T-helper 1 cell treated with Interleukin-12 subunit alpha and Interleukin-12 subunit beta and Interleukin-4 antibody, amounts not matched to agents 30 μg/mL and 1 μg/mL, for 36 hours (primary cell): ENCODE measurements around the gene CHRM4.
A peak's percentile ranks its signal among the peaks of the same experiment; 100 is the strongest.

Source experiments
- H3K27ac Mint-ChIP-seq: one replicate; pipeline ENCODE4 v1.8.0; 2021; ENCODE audit warnings: mild to moderate bottlenecking, mixed read lengths
- H3K27me3 Mint-ChIP-seq: one replicate; pipeline ENCODE4 v1.8.0; 2021; ENCODE audit warnings: low read depth, mixed read lengths
- H3K36me3 Mint-ChIP-seq: one replicate; pipeline ENCODE4 v1.8.0; 2021; ENCODE audit warnings: low read depth, mixed read lengths
- H3K4me1 Mint-ChIP-seq: one replicate; pipeline ENCODE4 v1.8.0; 2021; ENCODE audit warnings: low read depth, mixed read lengths
- H3K4me3 Mint-ChIP-seq: one replicate; pipeline ENCODE4 v1.8.0; 2021; ENCODE audit warnings: mild to moderate bottlenecking, moderate library complexity, mixed read lengths
- H3K9me3 Mint-ChIP-seq: one replicate; pipeline ENCODE4 v1.8.0; 2021; ENCODE audit warnings: mixed read lengths

CHRM4 gene

DNA sequence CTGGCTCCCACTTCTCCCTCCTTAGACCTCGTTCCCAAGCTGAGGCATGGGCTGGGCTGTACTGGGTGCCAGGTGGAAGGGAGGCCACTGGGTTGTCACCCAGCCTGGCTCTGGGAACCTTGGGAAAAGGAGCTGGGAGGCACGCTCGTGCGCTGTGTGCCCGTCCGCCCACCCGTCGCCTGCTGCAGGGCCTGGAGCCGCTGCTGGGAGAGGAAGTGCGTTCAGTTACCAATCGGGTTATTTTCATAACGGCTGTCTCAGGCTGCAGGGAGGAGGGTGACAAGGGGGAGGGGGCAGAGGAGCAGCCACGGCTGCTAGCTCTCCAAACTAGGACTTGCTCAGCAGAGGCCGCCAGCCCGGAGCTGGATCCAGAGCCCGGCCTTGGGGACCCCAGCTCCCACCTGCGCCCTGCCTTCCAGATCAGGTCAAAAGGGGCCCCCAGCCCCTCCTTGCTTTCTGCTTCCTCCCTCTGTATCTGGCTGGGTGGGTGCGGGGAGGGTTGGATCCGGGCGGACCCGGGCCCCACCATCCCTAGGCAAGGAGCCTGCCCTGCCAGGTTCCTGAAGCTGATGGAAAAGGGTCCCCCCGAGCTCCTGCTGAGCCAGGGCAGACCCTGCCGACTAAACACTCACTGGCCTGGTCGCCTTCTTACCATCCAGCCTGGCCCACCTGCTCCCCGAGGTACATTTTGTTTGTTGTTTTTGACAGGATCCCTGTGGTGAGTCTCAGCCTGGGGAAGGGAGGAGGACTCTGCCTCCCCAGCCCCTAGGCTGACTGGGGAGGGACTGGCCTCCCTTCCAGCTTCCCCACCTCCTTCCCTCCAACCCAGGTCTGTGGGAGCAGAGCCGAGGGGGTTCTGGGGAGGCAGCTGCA is 30.1 kb downstream of the CHRM4 start:
- Mint-ChIP-seq H3K27me3 (no peaks in the 10 kb centered on the region), H3K4me3 (peak overlapping the region; percentile 66), H3K27ac (peak overlapping the region; percentile 89), H3K9me3 (no peaks in the 10 kb centered on the region), H3K36me3 (peaks cover 7% of the 10 kb centered on the region), H3K4me1 (peaks cover 32% of the 10 kb centered on the region)

DNA sequence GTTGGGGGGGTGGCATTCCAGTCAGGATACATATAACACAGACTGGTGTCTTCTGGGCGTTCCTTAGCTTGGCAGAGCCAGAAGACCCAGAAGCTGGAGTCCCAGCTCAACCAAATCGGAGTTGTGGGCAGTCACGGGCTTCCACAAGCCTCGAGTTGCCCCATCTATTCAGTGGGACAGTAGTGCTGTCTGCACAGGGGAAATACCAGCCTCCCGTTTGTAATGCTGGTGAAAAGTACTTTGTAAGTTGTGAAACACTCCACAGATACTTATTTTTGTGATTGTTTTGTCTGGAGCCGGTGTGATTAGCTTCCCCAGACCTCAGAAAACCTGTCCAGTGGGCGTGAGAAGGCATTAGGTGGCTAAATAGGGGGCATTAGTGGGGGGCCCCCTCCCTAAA is 30.7 kb downstream of the CHRM4 start:
- H3K36me3 Mint-ChIP-seq: peaks cover 9% of the 10 kb centered on the region
- no peaks in the 10 kb centered on the region for H3K9me3 Mint-ChIP-seq
- H3K27me3 Mint-ChIP-seq: no peaks in the 10 kb centered on the region
- peak overlapping the region; percentile 66 for H3K4me3 Mint-ChIP-seq
- peaks cover 35% of the 10 kb centered on the region for H3K4me1 Mint-ChIP-seq
- H3K27ac Mint-ChIP-seq: peak overlapping the region; percentile 89

DNA sequence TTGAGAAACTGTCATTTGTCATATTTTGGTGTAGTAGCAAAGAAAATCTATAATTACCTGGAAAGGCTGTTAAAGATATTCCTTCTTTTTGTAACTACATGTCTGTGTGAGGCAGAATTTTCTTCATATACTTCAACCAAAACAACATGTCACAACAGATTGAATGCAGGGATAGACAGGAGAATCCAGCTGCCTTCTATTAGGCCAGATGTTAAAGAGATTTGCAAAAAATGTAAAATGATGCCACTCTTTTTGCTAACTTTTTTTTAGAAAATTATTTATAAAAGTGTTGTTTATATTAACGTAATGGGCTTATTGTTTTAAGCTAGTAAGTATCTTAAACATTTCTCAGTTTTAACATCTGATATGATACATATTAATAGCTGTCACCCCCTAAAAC is 31.6 kb downstream of the CHRM4 start:
- Mint-ChIP-seq H3K4me1 (peaks cover 35% of the 10 kb centered on the region), H3K36me3 (peaks cover 9% of the 10 kb centered on the region), H3K4me3 (peak overlapping the region; percentile 28), H3K9me3 (no peaks in the 10 kb centered on the region), H3K27ac (no peak overlapping the region), H3K27me3 (no peaks in the 10 kb centered on the region)

DNA sequence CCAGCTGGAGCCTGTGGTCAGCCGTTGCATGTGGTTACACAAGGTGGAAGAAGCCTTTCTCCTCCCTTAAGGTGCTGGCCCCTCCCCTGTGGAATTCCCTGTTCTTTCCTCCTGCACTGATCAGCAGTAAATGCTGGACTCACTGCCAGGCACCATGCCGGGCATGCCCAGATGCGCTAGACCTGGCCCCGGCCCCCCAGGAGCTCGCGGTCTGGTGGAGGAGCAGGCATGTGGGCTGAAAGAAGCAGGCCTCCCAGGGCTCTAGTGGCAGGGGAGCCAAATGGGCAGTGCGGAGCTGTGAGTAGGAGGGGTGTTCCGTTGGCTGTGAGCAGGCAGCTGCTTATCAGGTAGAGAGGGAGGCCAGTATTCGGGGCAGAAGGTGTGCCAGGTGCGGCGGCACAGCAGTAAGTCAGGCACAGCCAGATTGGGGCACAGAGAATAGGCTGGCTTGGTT is 34.1 kb downstream of the CHRM4 start:
- Mint-ChIP-seq H3K4me3 (no peak overlapping the region), H3K4me1 (peaks cover 45% of the 10 kb centered on the region), H3K9me3 (no peaks in the 10 kb centered on the region), H3K27me3 (no peaks in the 10 kb centered on the region), H3K36me3 (peaks cover 10% of the 10 kb centered on the region), H3K27ac (no peak overlapping the region)

DNA sequence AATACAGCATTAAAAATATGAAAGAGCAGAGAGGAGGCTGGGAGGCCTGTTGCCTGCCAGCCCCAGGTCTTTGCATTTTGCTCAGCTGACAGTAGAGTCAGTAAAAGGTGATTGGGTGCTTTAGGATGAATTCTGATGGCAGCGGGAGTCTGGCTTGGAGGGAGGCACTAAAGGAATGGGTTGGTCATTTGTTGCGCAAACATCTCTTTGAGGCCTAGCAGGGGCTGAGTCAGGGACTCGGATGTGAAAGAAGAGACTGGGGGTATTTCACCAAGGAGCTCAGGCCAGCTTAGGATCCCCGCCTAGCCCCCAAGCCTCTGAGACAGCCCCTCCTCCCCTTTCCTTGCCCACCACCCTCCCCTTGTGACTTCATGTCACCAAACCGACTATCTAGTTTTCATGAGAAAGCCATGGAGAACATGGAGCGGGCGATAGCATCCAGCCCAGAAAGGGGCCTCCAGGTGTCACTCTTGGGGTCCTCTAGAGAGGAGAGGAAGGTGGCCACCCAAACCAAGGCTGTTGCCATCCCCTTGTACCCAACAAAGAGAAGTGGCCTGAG is 34.6 kb downstream of the CHRM4 start:
- no peak overlapping the region for H3K27ac Mint-ChIP-seq
- H3K4me1 Mint-ChIP-seq: peaks cover 44% of the 10 kb centered on the region
- no peak overlapping the region for H3K4me3 Mint-ChIP-seq

DNA sequence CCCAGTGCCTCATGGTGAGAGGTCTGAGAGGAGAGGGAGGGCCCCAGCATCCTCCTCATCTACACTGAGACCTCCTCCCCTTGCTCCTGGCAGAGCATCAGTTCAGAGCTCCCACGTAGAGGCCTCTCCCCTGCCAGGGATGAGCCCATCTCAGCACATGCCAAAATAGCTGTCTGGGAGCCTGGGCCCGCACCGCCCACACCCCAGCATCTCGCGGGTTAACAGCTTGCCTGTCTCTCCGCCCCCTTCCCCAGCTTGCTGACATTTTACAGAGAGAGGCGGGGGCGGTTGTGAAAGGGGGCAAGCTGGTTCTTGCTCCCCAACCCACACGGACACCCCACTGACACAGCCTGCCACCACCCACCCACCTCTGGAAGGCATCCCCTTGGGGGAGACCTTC is 37.9 kb downstream of the CHRM4 start:
- Mint-ChIP-seq H3K27ac (no peak overlapping the region), H3K4me3 (peak overlapping the region; percentile 81)

More for the DNA sequence above, 34.6 kb downstream of the CHRM4 start:
- Mint-ChIP-seq H3K27me3 (no peaks in the 10 kb centered on the region), H3K36me3 (peaks cover 10% of the 10 kb centered on the region), H3K9me3 (no peaks in the 10 kb centered on the region)

DNA sequence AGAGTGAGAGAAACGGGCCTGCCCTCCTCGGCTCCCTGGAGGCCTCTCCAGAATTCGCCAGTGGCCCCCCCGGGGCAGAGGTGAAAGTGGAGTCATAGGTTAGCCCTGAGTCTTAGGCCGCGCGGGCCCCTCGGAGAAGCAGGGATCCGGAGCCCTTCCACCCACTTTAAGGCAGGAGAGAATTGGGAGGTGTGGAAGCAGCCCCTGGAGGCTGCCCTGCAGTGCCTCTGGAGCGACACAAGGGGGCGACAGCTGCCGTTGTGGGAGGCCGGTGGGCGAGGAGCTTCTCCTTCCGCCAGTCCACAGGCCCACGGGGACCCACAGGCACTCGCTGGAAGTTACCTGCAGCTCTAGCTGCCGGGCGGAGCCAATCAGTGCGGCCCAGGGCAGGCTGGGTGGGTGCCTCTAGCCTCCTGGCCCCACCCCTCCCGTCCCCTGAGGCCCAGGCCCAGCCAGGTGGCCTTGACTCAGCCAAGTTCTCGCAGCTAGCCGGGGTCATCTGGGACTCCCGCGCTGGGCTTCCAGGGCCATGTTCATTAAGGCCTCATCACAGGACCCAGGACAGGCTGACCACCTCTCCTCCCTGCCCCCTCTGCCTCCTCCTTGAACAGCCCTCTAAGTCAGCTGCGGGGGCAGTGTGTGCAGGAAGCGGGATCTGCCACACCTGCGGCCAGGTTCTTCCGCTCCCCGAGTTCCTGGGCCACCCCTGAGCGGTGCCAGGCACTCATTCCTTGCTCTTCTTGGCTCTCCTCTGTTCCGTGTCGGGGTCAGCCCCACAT is 39.3 kb downstream of the CHRM4 start:
- peaks cover 60% of the 10 kb centered on the region for H3K4me1 Mint-ChIP-seq
- peaks cover 19% of the 10 kb centered on the region for H3K36me3 Mint-ChIP-seq
- H3K27ac Mint-ChIP-seq: peak overlapping the region; percentile 68

More for the DNA sequence above, 37.9 kb downstream of the CHRM4 start:
- peaks cover 61% of the 10 kb centered on the region for H3K4me1 Mint-ChIP-seq
- peaks cover 19% of the 10 kb centered on the region for H3K36me3 Mint-ChIP-seq
- H3K9me3 Mint-ChIP-seq: no peaks in the 10 kb centered on the region
- H3K27me3 Mint-ChIP-seq: no peaks in the 10 kb centered on the region

DNA sequence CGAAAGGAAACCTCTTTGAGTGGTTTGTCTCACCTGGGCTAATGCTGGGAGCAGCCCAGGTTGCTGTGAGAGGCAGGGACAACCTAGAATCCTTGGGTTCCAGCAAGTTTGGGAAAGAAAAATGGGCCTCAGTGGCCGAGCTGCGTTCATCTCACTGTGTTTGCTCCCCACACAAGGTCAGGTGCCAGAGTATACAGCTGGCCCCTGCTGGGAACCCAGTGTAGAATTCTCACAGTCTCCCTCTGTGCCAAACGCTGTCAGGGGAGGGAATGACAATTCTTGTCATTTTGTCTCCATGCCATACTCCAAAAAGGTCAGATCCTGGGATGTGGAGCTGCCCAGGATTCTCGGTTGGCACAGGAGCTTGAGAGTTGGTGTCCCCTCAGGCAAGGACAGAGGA is 40.0 kb downstream of the CHRM4 start:
- Mint-ChIP-seq H3K9me3 (no peaks in the 10 kb centered on the region), H3K27ac (no peak overlapping the region), H3K4me1 (peaks cover 59% of the 10 kb centered on the region), H3K4me3 (peak overlapping the region; percentile 81), H3K27me3 (no peaks in the 10 kb centered on the region), H3K36me3 (peaks cover 19% of the 10 kb centered on the region)

More for the DNA sequence above, 39.3 kb downstream of the CHRM4 start:
- no peaks in the 10 kb centered on the region for H3K9me3 Mint-ChIP-seq
- peak overlapping the region; percentile 81 for H3K4me3 Mint-ChIP-seq
- no peaks in the 10 kb centered on the region for H3K27me3 Mint-ChIP-seq

DNA sequence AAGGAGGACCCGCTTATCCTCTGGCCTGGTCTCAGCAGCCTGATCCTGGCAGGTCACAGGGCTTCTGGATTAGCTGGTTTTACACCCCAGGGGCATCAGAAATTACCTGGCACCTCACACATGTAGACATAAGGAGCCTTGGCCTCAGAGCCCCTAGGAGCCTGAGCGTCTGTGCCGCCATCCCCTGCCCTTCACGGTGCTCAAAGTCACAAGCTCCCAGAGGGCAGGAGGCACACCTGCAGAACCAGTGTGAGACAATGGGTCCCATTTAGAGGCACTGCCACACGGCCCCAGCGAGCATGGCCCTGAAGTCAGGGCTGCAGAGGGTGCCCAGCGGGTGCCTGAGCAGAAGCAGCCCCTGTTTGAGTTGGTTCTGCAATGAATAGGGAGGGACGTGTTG is 40.4 kb downstream of the CHRM4 start:
- Mint-ChIP-seq H3K9me3 (no peaks in the 10 kb centered on the region), H3K27me3 (no peaks in the 10 kb centered on the region), H3K4me3 (peak overlapping the region; percentile 59), H3K36me3 (peaks cover 18% of the 10 kb centered on the region), H3K27ac (no peak overlapping the region), H3K4me1 (peaks cover 60% of the 10 kb centered on the region)

DNA sequence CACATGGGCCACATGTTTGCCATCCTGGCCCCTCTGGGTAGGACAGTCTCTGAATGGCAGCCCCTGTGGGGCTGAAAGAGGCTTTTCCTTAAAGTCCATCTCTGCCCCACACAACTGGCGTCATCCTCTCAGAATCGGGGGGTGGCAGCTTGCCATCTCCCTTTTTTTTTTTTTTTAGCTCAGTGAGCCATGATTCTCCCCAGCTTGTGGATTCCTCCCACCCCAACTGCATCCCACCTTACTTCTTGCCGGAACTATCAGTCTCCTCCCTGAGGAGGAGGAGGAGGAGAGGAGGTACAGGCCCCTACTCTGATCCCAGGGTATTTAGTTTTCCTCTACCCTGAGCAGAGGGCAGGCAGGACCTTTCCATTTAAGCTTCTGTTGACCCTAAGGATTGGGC is 40.9 kb downstream of the CHRM4 start:
- H3K36me3 Mint-ChIP-seq: peaks cover 18% of the 10 kb centered on the region
- peaks cover 64% of the 10 kb centered on the region for H3K4me1 Mint-ChIP-seq
- no peak overlapping the region for H3K27ac Mint-ChIP-seq
- no peaks in the 10 kb centered on the region for H3K9me3 Mint-ChIP-seq
- H3K27me3 Mint-ChIP-seq: no peaks in the 10 kb centered on the region
- peak overlapping the region; percentile 17 for H3K4me3 Mint-ChIP-seq

DNA sequence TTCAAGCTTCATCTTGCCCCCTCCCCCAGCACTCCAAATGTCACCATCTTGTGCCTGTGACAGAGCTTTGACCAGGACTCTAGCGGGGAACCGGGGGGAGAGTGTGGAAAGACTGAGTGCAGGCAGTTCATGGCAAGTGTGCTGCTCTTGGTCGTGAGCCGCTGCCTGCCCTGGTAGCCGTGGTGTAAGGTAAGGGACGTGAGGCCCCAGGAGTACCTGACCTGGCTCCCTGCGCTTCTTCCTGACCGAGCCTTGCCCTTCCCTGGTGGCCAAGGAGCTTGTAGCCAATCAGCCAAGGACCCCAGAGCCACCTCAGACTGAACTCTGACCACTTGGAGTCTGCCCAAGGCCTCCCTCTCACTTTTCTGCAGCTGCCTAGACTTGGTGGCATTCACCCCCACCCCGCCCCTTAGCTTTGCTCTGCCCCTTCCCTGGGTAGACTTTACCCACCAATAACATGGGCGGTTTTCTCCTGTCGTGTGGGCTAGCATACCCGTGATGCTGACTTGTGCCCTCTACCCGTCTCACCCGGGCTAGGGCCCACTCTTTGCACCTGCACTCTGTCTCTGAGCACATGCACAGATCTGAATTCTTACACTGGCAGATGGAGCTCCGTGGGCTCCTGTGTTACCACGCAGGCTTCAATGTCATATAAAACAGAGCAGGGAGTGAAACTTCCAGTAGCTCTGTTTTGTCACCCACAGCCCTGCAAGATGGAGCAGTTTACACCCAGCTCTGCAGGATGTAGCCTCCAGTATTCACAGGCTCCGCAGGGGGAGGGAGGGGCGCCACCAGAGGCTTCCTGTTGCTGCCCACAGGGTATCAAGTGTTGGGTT is 42.8 kb downstream of the CHRM4 start:
- Mint-ChIP-seq H3K36me3 (peaks cover 18% of the 10 kb centered on the region), H3K4me1 (peaks cover 69% of the 10 kb centered on the region), H3K27me3 (no peaks in the 10 kb centered on the region), H3K4me3 (peak overlapping the region; percentile 95), H3K9me3 (no peaks in the 10 kb centered on the region), H3K27ac (peak overlapping the region; percentile 91)

DNA sequence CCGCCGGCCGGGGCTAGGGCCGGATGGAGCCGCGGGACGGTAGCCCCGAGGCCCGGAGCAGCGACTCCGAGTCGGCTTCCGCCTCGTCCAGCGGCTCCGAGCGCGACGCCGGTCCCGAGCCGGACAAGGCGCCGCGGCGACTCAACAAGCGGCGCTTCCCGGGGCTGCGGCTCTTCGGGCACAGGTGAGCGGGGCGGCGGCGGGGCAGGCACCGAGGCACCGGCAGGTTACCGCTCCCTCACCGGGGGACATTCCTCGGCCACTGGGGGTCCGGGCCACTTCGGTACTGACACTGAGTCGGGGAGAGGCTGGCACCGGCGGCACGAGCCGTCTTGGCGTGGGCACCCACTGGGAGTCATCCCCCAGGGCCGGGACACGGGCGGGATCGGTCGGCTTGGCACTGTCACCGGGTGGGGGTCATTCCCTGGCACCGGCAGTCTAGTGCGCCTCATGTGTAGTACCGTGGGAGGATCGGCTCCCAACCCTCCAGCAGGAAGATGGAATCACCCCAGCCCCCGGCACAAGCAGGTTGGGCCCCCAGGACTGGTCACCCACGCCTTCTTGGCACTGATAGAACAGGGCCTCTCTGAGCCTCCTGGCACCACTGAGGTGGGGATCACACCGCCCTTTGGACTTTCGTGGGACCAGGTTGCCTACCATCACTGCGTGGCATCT is 43.8 kb downstream of the CHRM4 start:
- H3K27ac Mint-ChIP-seq: peak overlapping the region; percentile 91
- H3K4me3 Mint-ChIP-seq: peak overlapping the region; percentile 95
- H3K36me3 Mint-ChIP-seq: peaks cover 15% of the 10 kb centered on the region
- no peaks in the 10 kb centered on the region for H3K27me3 Mint-ChIP-seq
- H3K4me1 Mint-ChIP-seq: peaks cover 61% of the 10 kb centered on the region
- H3K9me3 Mint-ChIP-seq: no peaks in the 10 kb centered on the region

DNA sequence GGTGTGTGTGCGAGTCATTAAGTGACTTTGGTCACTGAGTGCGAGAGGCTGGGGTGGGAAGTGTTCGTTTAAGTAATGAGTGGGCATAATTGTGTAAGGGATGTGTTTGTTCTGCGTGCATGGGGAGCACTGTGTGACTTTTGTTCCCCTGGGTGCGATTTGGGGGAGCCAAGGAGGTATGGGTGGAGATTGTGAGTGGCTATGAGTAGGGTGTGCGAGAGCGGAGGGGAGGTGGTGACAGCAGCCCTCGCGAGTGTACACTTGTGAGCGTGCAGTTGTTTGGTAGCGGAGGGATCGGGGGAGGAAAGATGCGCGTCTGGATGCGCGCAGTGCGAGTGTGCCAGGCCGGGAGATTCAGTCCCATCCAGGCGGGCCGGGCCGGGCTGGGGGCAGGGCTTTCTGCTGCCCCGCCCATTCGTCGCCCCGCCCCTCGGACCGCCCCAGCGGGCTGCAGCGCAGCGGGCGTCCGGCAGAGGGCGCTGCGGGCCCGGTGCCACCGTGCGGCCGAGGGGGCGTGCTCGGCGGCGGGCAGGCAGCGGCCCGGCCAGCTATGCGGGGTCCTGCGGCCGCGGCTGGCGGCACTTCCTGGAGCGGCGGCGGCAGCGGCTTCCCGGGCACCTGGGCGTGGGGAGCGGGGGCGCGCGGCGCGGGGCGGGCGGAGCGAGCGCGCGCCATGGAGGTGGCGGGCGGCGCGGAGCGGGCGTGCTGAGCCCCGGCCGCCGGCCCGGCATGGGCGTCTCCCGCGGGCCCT is 44.5 kb downstream of the CHRM4 start, which contains the start of gene DGKZ:
TSS of gene DGKZ (plus strand) at position 578 of the 751 bp plus-strand sequence. CDS start 197 bp downstream, outside the sequence.
- Mint-ChIP-seq H3K9me3 (no peaks in the 10 kb centered on the region), H3K27me3 (no peaks in the 10 kb centered on the region), H3K27ac (peak within 1 kb of the TSS; percentile 91), H3K4me3 (peak within 1 kb of the TSS; percentile 95), H3K4me1 (peaks cover 63% of the 10 kb centered on the region), H3K36me3 (peaks cover 13% of the 10 kb centered on the region)
